Measurements from ENCODE around the gene PKP1. TPM values are rescaled to one million over a fixed set of nuclear protein-coding genes. Genes with fewer than 3 reads are reported as not detected.
A peak's percentile ranks its signal among the peaks of the same experiment; 100 is the strongest.
"Not testable (repeated sequence)": the region's sequence is repeated elsewhere in the genome, so short reads cannot be mapped to it uniquely, and the experiment has no call there.

The PKP1 gene
- total RNA-seq, 2 donors from 2014 or later, result 36.8 to 82.9 TPM

- H3K4me3 ChIP-seq, result no peak overlapping the region
- H3K27ac ChIP-seq, result no peak overlapping the region
- no peak for DNase-seq (ENCODE audit: low spot score)
- no peaks in the 10 kb centered on the region for H3K4me1 ChIP-seq (replicated peaks)
- H3K36me3 ChIP-seq, result no peaks in the 10 kb centered on the region
- 82% methylated on average over 10 of the region's 10 CpGs for WGBS
- H3K9me3 ChIP-seq, result no peaks in the 10 kb centered on the region
- H3K27me3 ChIP-seq (replicated peaks; ENCODE audit: insufficient read depth), result no peaks in the 10 kb centered on the region
- intact Hi-C loops (cut with DNase I), result loop anchor here (5.0 kb wide), 2 partner anchors 109 to 154 kb away; no protein-coding TSS in a partner anchor
- TF ChIP-seq POLR2A (IDR thresholded peaks at IDR 0.05) (no peak), POLR2AphosphoS5 (IDR thresholded peaks at IDR 0.05) (no peak), CTCF (IDR thresholded peaks at IDR 0.05) (no peak)
These were observed 29.9 kb upstream of the PKP1 start for GRCh38 chr1:201253411-201253810.

- no peak overlapping the region for H3K27ac ChIP-seq
- intact Hi-C loops (cut with DNase I), result loop anchor here (5.0 kb wide), 2 partner anchors 108 to 153 kb away; no protein-coding TSS in a partner anchor
- TF ChIP-seq POLR2AphosphoS5 (IDR thresholded peaks at IDR 0.05) (no peak), POLR2A (IDR thresholded peaks at IDR 0.05) (no peak), CTCF (IDR thresholded peaks at IDR 0.05) (no peak)
- no peaks in the 10 kb centered on the region for H3K27me3 ChIP-seq (replicated peaks; ENCODE audit: insufficient read depth)
- H3K36me3 ChIP-seq, result no peaks in the 10 kb centered on the region
- no peaks in the 10 kb centered on the region for H3K4me1 ChIP-seq (replicated peaks)
- WGBS, result 88% methylated on average over 9 of the region's 9 CpGs
- no peak for DNase-seq (ENCODE audit: low spot score)
- H3K4me3 ChIP-seq, result no peak overlapping the region
- H3K9me3 ChIP-seq, result no peaks in the 10 kb centered on the region
These were observed 29.2 kb upstream of the PKP1 start for GRCh38 chr1:201253906-201254624.

GRCh38 chr1:201254625-201255478, 28.5 kb upstream of the PKP1 start:
- no peak overlapping the region for H3K27ac ChIP-seq
- no peaks in the 10 kb centered on the region for H3K36me3 ChIP-seq
- no peaks in the 10 kb centered on the region for H3K9me3 ChIP-seq
- no peaks in the 10 kb centered on the region for H3K27me3 ChIP-seq (replicated peaks; ENCODE audit: insufficient read depth)
- no peaks in the 10 kb centered on the region for H3K4me1 ChIP-seq (replicated peaks)
- no peak overlapping the region for H3K4me3 ChIP-seq
- intact Hi-C loops (cut with DNase I), result loop anchor here (5.0 kb wide), 2 partner anchors 107 to 152 kb away; no protein-coding TSS in a partner anchor
- TF ChIP-seq CTCF (IDR thresholded peaks at IDR 0.05) (peak; percentile 97 to 99 (median 99)), POLR2AphosphoS5 (IDR thresholded peaks at IDR 0.05) (peak; percentile 42), POLR2A (IDR thresholded peaks at IDR 0.05) (no peak)
- DNase-seq (ENCODE audit: low spot score), result peak; percentile 51
- 47% methylated on average over 24 of the region's 24 CpGs for WGBS

- Histone ChIP-seq H3K4me3 (no peak overlapping the region), H3K27me3 (replicated peaks; ENCODE audit: insufficient read depth) (no peaks in the 10 kb centered on the region), H3K9me3 (no peaks in the 10 kb centered on the region), H3K4me1 (replicated peaks) (no peaks in the 10 kb centered on the region), H3K36me3 (no peaks in the 10 kb centered on the region), H3K27ac (no peak overlapping the region)
- intact Hi-C loops (cut with DNase I), result no loop called here
- WGBS, result 81% methylated on average over 17 of the region's 17 CpGs
- DNase-seq (ENCODE audit: low spot score), result no peak
- no peak for TF ChIP-seq CTCF (IDR thresholded peaks at IDR 0.05)
- no peak for TF ChIP-seq POLR2AphosphoS5 (IDR thresholded peaks at IDR 0.05)
These were observed 27.6 kb upstream of the PKP1 start for GRCh38 chr1:201255479-201256362.

GRCh38 chr1:201258132-201258531, 25.2 kb upstream of the PKP1 start:
- H3K4me1 ChIP-seq (replicated peaks); H3K27ac ChIP-seq; H3K27me3 ChIP-seq (replicated peaks; ENCODE audit: insufficient read depth); H3K9me3 ChIP-seq; intact Hi-C loops (cut with DNase I); H3K36me3 ChIP-seq; H3K4me3 ChIP-seq; DNase-seq (ENCODE audit: low spot score): not testable (repeated sequence)
